Suprapubic skin (tissue), 4 donors: ENCODE data around the gene STX11. TPM values are rescaled to one million over a fixed set of nuclear protein-coding genes. Genes with fewer than 3 reads are reported as not detected.

ENCODE experiments used
- DNase-seq, 2 donors: peaks; one replicate each; pipeline ENCODE4 v3.0.0-alpha.2; 2019; ENCODE audit warnings: low spot score in 2 of 2
- H3K27ac ChIP-seq: fragments of 200-600 bp; sonication (generic); one replicate; pipeline ENCODE4 v1.5.1; 2019
- H3K27me3 ChIP-seq: fragments of 200-600 bp; sonication (generic); one replicate; pipeline ENCODE4 v1.5.1; 2019
- H3K36me3 ChIP-seq: fragments of 200-600 bp; sonication (generic); one replicate; pipeline ENCODE4 v1.5.1; 2019
- H3K4me1 ChIP-seq: fragments of 200-600 bp; sonication (generic); one replicate; pipeline ENCODE4 v1.5.1; 2019
- H3K4me3 ChIP-seq: fragments of 200-600 bp; sonication (generic); one replicate; pipeline ENCODE4 v1.5.1; 2019; ENCODE audit warnings: mild to moderate bottlenecking
- H3K9me3 ChIP-seq: fragments of 200-600 bp; sonication (generic); one replicate; pipeline ENCODE4 v1.5.1; 2019
- CTCF ChIP-seq, 2 donors: fragments of 200-600 bp in 1 of 2; fragments of 450-650 bp in 1 of 2; sonication (generic) in 1 of 2; IDR thresholded peaks; one replicate each; pipeline ENCODE4 v1.5.1; 2016 to 2019; ENCODE audit warnings: antibody characterized with exemption in 2 of 2, mild to moderate bottlenecking in 1 of 2, moderate library complexity in 1 of 2
- EP300 ChIP-seq: sonication (generic); formaldehyde crosslinking; IDR thresholded peaks from one replicate; pipeline ENCODE4 v1.6.1; 2017; ENCODE audit warnings: antibody characterized with exemption
- POLR2A ChIP-seq, 2 donors: fragments of 450-650 bp; IDR thresholded peaks; one replicate each; pipeline ENCODE4 v1.6.1; 2017; ENCODE audit warnings: antibody characterized with exemption in 2 of 2, mild to moderate bottlenecking in 2 of 2, moderate library complexity in 2 of 2
- POLR2AphosphoS5 ChIP-seq, 3 donors: sonication (generic); formaldehyde crosslinking; IDR thresholded peaks; one replicate each; pipeline ENCODE4 v1.6.1; 2017; ENCODE audit warnings: antibody characterized with exemption in 3 of 3
- WGBS: methylation state at CpG from one replicate; pipeline ENCODE4 v1.1.5; 2018; 5-methylcytosine and 5-hydroxymethylcytosine counted together
- total RNA-seq, 4 donors: library from RNA; depleted of rRNA; stranded (reverse); fragments of >200 nt; gene quantifications; one replicate each; pipeline ENCODE4 v1.1.0, GENCODE V29; 2016

STX11 gene
- total RNA-seq, 4 donors from 2014 or later, result 12.4 to 28.2 (median 17.3) TPM

GRCh38 chr6:144134176-144134575 lies 16.1 kb upstream of the STX11 start:
- no peak for TF ChIP-seq CTCF (IDR thresholded peaks at IDR 0.05)
- TF ChIP-seq POLR2A (IDR thresholded peaks at IDR 0.05), result no peak
- TF ChIP-seq EP300, result no peak
- no peak for TF ChIP-seq POLR2AphosphoS5 (IDR thresholded peaks at IDR 0.05)
- no peak overlapping the region for H3K4me3 ChIP-seq
- no peak for DNase-seq
- H3K27ac ChIP-seq, result no peak overlapping the region
- WGBS, result 74% methylated on average over 2 of the region's 2 CpGs
- H3K4me1 ChIP-seq, result no peaks in the 10 kb centered on the region
- no peaks in the 10 kb centered on the region for H3K27me3 ChIP-seq
- H3K9me3 ChIP-seq, result no peaks in the 10 kb centered on the region
- H3K36me3 ChIP-seq, result no peaks in the 10 kb centered on the region

- H3K4me3 ChIP-seq, result no peak overlapping the region
- H3K4me1 ChIP-seq, result no peaks in the 10 kb centered on the region
- DNase-seq, result no peak
- TF ChIP-seq EP300 (no peak), CTCF (IDR thresholded peaks at IDR 0.05) (no peak)
- H3K9me3 ChIP-seq, result no peaks in the 10 kb centered on the region
- H3K36me3 ChIP-seq, result no peaks in the 10 kb centered on the region
- no peaks in the 10 kb centered on the region for H3K27me3 ChIP-seq
- WGBS, result 51% methylated on average over 2 of the region's 2 CpGs
- H3K27ac ChIP-seq, result no peak overlapping the region
These were observed 15.6 kb upstream of the STX11 start for GRCh38 chr6:144134737-144135136.

- Histone ChIP-seq H3K36me3 (no peaks in the 10 kb centered on the region), H3K4me3 (no peak overlapping the region), H3K9me3 (no peaks in the 10 kb centered on the region), H3K27me3 (no peaks in the 10 kb centered on the region), H3K4me1 (no peaks in the 10 kb centered on the region), H3K27ac (no peak overlapping the region)
- no peak for DNase-seq
- 66% methylated on average over 4 of the region's 4 CpGs for WGBS
- no peak for TF ChIP-seq POLR2A (IDR thresholded peaks at IDR 0.05)
- no peak for TF ChIP-seq EP300
- no peak for TF ChIP-seq POLR2AphosphoS5 (IDR thresholded peaks at IDR 0.05)
- TF ChIP-seq CTCF (IDR thresholded peaks at IDR 0.05), result no peak
These were observed 11.8 kb upstream of the STX11 start for GRCh38 chr6:144138542-144138941.

- WGBS, result 99% methylated on average over 3 of the region's 3 CpGs
- TF ChIP-seq EP300, result no peak
- TF ChIP-seq POLR2AphosphoS5 (IDR thresholded peaks at IDR 0.05), result no peak
- TF ChIP-seq CTCF (IDR thresholded peaks at IDR 0.05), result no peak
- TF ChIP-seq POLR2A (IDR thresholded peaks at IDR 0.05), result no peak
- H3K4me1 ChIP-seq, result no peaks in the 10 kb centered on the region
- no peaks in the 10 kb centered on the region for H3K36me3 ChIP-seq
- no peak overlapping the region for H3K27ac ChIP-seq
- DNase-seq, result no peak
- no peaks in the 10 kb centered on the region for H3K27me3 ChIP-seq
- no peaks in the 10 kb centered on the region for H3K9me3 ChIP-seq
- H3K4me3 ChIP-seq, result no peak overlapping the region
These were observed 10.5 kb upstream of the STX11 start for GRCh38 chr6:144139817-144140216.

GRCh38 chr6:144140867-144141266 lies 9.4 kb upstream of the STX11 start:
- 79% methylated on average over 2 of the region's 2 CpGs for WGBS
- no peak for TF ChIP-seq POLR2AphosphoS5 (IDR thresholded peaks at IDR 0.05)
- TF ChIP-seq POLR2A (IDR thresholded peaks at IDR 0.05), result no peak
- TF ChIP-seq EP300, result no peak
- TF ChIP-seq CTCF (IDR thresholded peaks at IDR 0.05), result no peak

More at GRCh38 chr6:144140867-144141266, 9.4 kb upstream of the STX11 start:
- H3K27ac ChIP-seq, result no peak overlapping the region
- H3K36me3 ChIP-seq, result no peaks in the 10 kb centered on the region
- DNase-seq, result no peak
- no peaks in the 10 kb centered on the region for H3K4me1 ChIP-seq
- no peaks in the 10 kb centered on the region for H3K27me3 ChIP-seq
- no peak overlapping the region for H3K4me3 ChIP-seq
- H3K9me3 ChIP-seq, result no peaks in the 10 kb centered on the region
